GM12878 (cell line): ENCODE measurements around the gene BCL2. TPM values are rescaled to one million over a fixed set of nuclear protein-coding genes. Genes with fewer than 3 reads are reported as not detected.

Experiments
- BACH1 ChIP-seq: fragments of 450-650 bp; IDR thresholded peaks from 2 replicates; pipeline ENCODE4 v1.6.1; 2017; ENCODE audit warnings: mild to moderate bottlenecking, borderline replicate concordance
- BHLHE40 ChIP-seq, 2 experiments: fragments of 450-650 bp in 1 of 2; IDR thresholded peaks; 2 replicates each; pipeline ENCODE4 v1.6.1; 2011 to 2017; ENCODE audit warnings: low read depth in 2 of 2, borderline replicate concordance in 1 of 2, improper control_type of control experiment in 1 of 2, low read length in 1 of 2, mild to moderate bottlenecking in 1 of 2
- EED ChIP-seq: sonication (generic); IDR thresholded peaks from 2 replicates; pipeline ENCODE4 v1.6.1; 2016; ENCODE audit warnings: antibody characterized with exemption, low read depth
- FOXM1 ChIP-seq: IDR thresholded peaks from 2 replicates; pipeline ENCODE4 v1.6.1; 2012; ENCODE audit warnings: low read depth, mild to moderate bottlenecking, inconsistent platforms, low read length, moderate library complexity
- GATAD2B ChIP-seq: fragments of 450-650 bp; conservative IDR thresholded peaks from 2 replicates; pipeline ENCODE4 v1.6.1; 2017; ENCODE audit warnings: low read depth, mild to moderate bottlenecking, moderate library complexity
- HDAC2 ChIP-seq: fragments of 200-600 bp; sonication (generic); IDR thresholded peaks from 2 replicates; pipeline ENCODE4 v1.6.1; 2017
- SP1 ChIP-seq: IDR thresholded peaks from one replicate; pipeline ENCODE4 v1.6.1; 2011; ENCODE audit warnings: low read depth, low read length
- TBL1XR1 ChIP-seq: IDR thresholded peaks from 2 replicates; pipeline ENCODE4 v1.6.1; 2012; ENCODE audit warnings: low read depth, low read length, improper control_type of control experiment
- ZBTB4 ChIP-seq: fragments of 450-650 bp; formaldehyde crosslinking; IDR thresholded peaks from 2 replicates; pipeline ENCODE4 v1.4.0; 2022; ENCODE audit warnings: mild to moderate bottlenecking, moderate library complexity
- polyA plus RNA-seq, 11 experiments: library from polyadenylated mRNA; depleted of rRNA in 4 of 11; unstranded in 6 of 11; stranded (reverse) in 5 of 11; fragments of >200 nt; fragmentation: Nextera tagmentation in 4 of 11; fragmentation: Illumina TruSeq in 1 of 11; extraction: Ambion mirVana in 4 of 11; extraction: Trizol in 1 of 11; gene quantifications; 1 replicate in 1 of 11; 2 replicates in 10 of 11; pipeline versions ENCODE4 v1.2.1 to v1.2.3, GENCODE V29; 2011 to 2016; ENCODE audit warnings: inconsistent platforms in 2 of 11, missing spikeins in 2 of 11, low read depth in 1 of 11
- total RNA-seq, 4 experiments: library from RNA; depleted of rRNA in 3 of 4; stranded (reverse); fragments of >200 nt in 3 of 4; fragmentation: Illumina TruSeq in 1 of 4; extraction: Trizol in 1 of 4; gene quantifications; 2 replicates each; pipeline versions ENCODE4 v1.2.1 to v1.2.3, GENCODE V29; 2013 to 2021
- TF ChIP-seq, protein P1 (sequence below): IDR thresholded peaks from 2 replicates; pipeline ENCODE4 v1.6.1; 2011; ENCODE audit warnings: borderline replicate concordance, low read depth, mild to moderate bottlenecking, moderate library complexity, low read length; ENCODE audit not compliant: insufficient read depth, poor library complexity, severe bottlenecking
- TF ChIP-seq, protein P2 (sequence below): IDR thresholded peaks from 2 replicates; pipeline ENCODE4 v1.6.1; 2012; ENCODE audit warnings: low read depth, low read length, improper control_type of control experiment
- TF ChIP-seq, protein P3 (sequence below): IDR thresholded peaks from 2 replicates; pipeline ENCODE4 v1.6.1; 2012; ENCODE audit warnings: mild to moderate bottlenecking, low read depth, low read length
- TF ChIP-seq, protein P4 (sequence below): fragments of 450-650 bp; IDR thresholded peaks from 2 replicates; pipeline ENCODE4 v1.6.1; 2017; ENCODE audit warnings: low read depth, mild to moderate bottlenecking, moderate library complexity
- TF ChIP-seq, protein P5 (sequence below): fragments of 450-650 bp; IDR thresholded peaks from 2 replicates; pipeline ENCODE4 v1.6.1; 2018; ENCODE audit warnings: borderline replicate concordance, mild to moderate bottlenecking; ENCODE audit not compliant: partially characterized antibody
- TF ChIP-seq, protein P6 (sequence below): IDR thresholded peaks from 2 replicates; pipeline ENCODE4 v1.6.1; 2012; ENCODE audit warnings: low read depth, low read length, improper control_type of control experiment

The BCL2 gene
- total and polyA plus RNA-seq, 10 of the 15 experiments (the other 5 are each of a cell fraction or from before 2014, with no cell fraction given), result 4.1 to 47.8 (median 19.3) TPM

DNA sequence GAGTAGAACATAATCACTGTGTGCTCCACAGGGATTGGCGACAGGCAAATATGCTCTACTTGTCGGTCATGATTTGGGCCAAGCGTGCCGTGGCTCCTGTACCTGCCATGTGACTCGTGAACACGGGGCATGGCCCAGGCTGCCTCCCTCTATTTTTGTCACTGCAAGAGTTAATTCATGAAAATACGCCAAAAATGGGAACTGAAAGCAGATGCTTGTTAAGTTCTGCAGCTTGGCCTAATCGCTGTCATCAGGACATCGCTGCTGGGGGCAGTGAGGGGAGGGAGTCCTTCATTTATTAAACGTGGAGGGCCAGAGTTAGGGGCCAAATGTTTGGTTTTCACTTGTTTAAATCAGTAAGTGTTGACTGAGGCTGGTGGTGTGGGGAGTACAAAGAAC is 177.8 kb downstream of the BCL2 start (continued):
- TF ChIP-seq, protein P1, sequence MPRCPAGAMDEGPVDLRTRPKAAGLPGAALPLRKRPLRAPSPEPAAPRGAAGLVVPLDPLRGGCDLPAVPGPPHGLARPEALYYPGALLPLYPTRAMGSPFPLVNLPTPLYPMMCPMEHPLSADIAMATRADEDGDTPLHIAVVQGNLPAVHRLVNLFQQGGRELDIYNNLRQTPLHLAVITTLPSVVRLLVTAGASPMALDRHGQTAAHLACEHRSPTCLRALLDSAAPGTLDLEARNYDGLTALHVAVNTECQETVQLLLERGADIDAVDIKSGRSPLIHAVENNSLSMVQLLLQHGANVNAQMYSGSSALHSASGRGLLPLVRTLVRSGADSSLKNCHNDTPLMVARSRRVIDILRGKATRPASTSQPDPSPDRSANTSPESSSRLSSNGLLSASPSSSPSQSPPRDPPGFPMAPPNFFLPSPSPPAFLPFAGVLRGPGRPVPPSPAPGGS, result peak; percentile 56
- TF ChIP-seq ZBTB4 (CRISPR knock-in tag) (no peak), GATAD2B (no peak; the same call in 1 of the 2 replicates), EED (peak; percentile 77), SP1 (peak; percentile 67), BACH1 (peak; percentile 81; the same call in 1 of the 2 replicates), TBL1XR1 (peak; percentile 93), FOXM1 (no peak), BHLHE40 (IDR thresholded peaks at IDR 0.05; ENCODE audit: borderline replicate concordance in 1 of 2, low read depth in 2 of 2, low read length in 1 of 2) (peak; percentile 96 to 98), HDAC2 (no peak)
- TF ChIP-seq, protein P2, sequence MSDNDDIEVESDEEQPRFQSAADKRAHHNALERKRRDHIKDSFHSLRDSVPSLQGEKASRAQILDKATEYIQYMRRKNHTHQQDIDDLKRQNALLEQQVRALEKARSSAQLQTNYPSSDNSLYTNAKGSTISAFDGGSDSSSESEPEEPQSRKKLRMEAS, result peak; percentile 97
- TF ChIP-seq, protein P3, sequence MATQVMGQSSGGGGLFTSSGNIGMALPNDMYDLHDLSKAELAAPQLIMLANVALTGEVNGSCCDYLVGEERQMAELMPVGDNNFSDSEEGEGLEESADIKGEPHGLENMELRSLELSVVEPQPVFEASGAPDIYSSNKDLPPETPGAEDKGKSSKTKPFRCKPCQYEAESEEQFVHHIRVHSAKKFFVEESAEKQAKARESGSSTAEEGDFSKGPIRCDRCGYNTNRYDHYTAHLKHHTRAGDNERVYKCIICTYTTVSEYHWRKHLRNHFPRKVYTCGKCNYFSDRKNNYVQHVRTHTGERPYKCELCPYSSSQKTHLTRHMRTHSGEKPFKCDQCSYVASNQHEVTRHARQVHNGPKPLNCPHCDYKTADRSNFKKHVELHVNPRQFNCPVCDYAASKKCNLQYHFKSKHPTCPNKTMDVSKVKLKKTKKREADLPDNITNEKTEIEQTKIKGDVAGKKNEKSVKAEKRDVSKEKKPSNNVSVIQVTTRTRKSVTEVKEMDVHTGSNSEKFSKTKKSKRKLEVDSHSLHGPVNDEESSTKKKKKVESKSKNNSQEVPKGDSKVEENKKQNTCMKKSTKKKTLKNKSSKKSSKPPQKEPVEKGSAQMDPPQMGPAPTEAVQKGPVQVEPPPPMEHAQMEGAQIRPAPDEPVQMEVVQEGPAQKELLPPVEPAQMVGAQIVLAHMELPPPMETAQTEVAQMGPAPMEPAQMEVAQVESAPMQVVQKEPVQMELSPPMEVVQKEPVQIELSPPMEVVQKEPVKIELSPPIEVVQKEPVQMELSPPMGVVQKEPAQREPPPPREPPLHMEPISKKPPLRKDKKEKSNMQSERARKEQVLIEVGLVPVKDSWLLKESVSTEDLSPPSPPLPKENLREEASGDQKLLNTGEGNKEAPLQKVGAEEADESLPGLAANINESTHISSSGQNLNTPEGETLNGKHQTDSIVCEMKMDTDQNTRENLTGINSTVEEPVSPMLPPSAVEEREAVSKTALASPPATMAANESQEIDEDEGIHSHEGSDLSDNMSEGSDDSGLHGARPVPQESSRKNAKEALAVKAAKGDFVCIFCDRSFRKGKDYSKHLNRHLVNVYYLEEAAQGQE, result no peak
- TF ChIP-seq, protein P4, sequence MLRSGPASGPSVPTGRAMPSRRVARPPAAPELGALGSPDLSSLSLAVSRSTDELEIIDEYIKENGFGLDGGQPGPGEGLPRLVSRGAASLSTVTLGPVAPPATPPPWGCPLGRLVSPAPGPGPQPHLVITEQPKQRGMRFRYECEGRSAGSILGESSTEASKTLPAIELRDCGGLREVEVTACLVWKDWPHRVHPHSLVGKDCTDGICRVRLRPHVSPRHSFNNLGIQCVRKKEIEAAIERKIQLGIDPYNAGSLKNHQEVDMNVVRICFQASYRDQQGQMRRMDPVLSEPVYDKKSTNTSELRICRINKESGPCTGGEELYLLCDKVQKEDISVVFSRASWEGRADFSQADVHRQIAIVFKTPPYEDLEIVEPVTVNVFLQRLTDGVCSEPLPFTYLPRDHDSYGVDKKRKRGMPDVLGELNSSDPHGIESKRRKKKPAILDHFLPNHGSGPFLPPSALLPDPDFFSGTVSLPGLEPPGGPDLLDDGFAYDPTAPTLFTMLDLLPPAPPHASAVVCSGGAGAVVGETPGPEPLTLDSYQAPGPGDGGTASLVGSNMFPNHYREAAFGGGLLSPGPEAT, result peak; percentile 90
- TF ChIP-seq, protein P5, sequence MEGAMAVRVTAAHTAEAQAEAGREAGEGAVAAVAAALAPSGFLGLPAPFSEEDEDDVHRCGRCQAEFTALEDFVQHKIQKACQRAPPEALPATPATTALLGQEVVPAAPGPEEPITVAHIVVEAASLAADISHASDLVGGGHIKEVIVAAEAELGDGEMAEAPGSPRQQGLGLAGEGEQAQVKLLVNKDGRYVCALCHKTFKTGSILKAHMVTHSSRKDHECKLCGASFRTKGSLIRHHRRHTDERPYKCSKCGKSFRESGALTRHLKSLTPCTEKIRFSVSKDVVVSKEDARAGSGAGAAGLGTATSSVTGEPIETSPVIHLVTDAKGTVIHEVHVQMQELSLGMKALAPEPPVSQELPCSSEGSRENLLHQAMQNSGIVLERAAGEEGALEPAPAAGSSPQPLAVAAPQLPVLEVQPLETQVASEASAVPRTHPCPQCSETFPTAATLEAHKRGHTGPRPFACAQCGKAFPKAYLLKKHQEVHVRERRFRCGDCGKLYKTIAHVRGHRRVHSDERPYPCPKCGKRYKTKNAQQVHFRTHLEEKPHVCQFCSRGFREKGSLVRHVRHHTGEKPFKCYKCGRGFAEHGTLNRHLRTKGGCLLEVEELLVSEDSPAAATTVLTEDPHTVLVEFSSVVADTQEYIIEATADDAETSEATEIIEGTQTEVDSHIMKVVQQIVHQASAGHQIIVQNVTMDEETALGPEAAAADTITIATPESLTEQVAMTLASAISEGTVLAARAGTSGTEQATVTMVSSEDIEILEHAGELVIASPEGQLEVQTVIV, result no peak
- TF ChIP-seq, protein P6, sequence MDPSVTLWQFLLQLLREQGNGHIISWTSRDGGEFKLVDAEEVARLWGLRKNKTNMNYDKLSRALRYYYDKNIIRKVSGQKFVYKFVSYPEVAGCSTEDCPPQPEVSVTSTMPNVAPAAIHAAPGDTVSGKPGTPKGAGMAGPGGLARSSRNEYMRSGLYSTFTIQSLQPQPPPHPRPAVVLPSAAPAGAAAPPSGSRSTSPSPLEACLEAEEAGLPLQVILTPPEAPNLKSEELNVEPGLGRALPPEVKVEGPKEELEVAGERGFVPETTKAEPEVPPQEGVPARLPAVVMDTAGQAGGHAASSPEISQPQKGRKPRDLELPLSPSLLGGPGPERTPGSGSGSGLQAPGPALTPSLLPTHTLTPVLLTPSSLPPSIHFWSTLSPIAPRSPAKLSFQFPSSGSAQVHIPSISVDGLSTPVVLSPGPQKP, result peak; percentile 46; the same call in 1 of the 2 replicates
